ENCODE results near the gene HOXD4.

DNA sequence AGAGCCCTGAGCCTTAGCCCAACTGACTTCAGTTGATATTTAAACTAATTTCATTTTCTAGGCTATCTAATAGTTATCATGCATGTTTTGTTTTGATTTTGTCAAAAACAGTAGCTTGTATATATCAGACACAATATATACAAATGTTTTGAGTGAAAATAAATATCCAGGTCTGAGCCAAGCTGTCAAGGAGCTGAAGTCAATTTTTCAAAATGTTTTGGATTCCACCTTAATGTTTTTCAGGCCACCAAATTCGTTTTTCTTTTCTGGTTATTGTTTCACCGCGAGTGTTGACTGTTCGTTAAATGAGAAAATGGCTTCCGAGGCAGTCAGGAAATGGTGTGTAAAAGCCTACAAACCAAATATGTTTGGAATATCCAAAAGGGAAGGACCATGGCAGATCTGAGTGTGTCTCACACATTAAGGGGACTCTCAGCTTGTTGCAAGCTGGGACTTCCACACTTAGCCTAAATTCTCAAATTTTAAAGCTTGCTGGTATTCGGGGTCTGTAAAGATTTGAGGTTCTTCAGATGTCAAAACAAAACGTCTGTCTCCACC is 49.0 kb upstream of the HOXD4 start:
- TF ChIP-seq POLR2A (IDR thresholded peaks at IDR 0.05; ENCODE audit: low read length) (no peak), GATA1 (IDR thresholded peaks at IDR 0.05; ENCODE audit: low read depth, low read length) (no peak)
